Fibroblast of villous mesenchyme (primary cell): ENCODE data around the gene ETS2. TPM values are rescaled to one million over a fixed set of nuclear protein-coding genes. Genes with fewer than 3 reads are reported as not detected.

ENCODE experiments used
- DNase-seq: peaks from one replicate; pipeline ENCODE4 v3.0.0-alpha.2; 2010; ENCODE audit warnings: low read depth
- H3K4me3 ChIP-seq: 2 replicates; pipeline ENCODE4 v1.5.1; 2011; ENCODE audit warnings: low read depth, mild to moderate bottlenecking, low read length
- total RNA-seq: library from RNA; depleted of rRNA; stranded (reverse); fragments of >200 nt; gene quantifications from 2 replicates; pipeline ENCODE4 v1.2.3, GENCODE V29; 2012
- TF ChIP-seq, protein P1 (sequence below): IDR thresholded peaks from 2 replicates; pipeline ENCODE4 v1.5.1; 2012; ENCODE audit warnings: low read depth, mild to moderate bottlenecking, low read length; ENCODE audit not compliant: insufficient read depth

The ETS2 gene
- total RNA-seq, 1 donor: 45.8 TPM

DNA sequence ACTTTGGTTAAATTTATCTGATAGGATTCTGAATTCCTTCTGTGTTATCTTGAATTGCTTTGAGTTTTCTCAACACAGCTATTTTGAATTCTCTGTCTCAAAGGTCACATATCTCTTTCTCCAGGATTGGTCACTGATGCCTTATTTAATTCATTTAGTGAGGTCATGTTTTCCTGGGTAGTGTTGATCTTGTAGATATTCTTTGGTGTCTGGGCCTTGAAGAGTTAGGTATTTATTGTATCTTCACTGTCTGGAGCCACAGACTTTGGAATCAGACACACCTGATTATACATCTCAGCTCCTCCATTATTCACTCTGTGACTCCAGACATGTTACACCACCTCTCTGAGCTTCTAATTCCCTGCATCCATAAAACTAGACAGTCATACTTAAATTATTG is 34.2 kb upstream of the ETS2 start:
- no peak overlapping the region for H3K4me3 ChIP-seq
- no peak for DNase-seq

DNA sequence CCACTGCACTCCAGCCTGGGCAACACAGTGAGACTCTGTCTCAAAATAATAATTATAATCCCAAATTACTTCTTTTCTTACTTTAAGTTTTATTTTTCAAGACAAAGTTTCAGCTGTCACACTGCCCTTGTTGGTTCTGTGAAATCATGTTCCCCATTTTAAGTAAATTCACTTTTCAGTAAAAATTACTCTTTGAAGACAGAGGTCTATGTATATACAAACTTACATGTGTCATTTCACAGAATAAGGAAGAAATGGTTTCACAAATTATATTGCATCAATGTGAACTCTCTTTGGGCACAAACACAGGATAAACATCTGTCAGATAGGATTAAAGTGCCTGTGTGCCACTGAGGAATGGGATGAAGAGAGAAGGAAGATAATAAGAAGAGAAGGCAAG is 33.1 kb upstream of the ETS2 start:
- TF ChIP-seq, protein P1, sequence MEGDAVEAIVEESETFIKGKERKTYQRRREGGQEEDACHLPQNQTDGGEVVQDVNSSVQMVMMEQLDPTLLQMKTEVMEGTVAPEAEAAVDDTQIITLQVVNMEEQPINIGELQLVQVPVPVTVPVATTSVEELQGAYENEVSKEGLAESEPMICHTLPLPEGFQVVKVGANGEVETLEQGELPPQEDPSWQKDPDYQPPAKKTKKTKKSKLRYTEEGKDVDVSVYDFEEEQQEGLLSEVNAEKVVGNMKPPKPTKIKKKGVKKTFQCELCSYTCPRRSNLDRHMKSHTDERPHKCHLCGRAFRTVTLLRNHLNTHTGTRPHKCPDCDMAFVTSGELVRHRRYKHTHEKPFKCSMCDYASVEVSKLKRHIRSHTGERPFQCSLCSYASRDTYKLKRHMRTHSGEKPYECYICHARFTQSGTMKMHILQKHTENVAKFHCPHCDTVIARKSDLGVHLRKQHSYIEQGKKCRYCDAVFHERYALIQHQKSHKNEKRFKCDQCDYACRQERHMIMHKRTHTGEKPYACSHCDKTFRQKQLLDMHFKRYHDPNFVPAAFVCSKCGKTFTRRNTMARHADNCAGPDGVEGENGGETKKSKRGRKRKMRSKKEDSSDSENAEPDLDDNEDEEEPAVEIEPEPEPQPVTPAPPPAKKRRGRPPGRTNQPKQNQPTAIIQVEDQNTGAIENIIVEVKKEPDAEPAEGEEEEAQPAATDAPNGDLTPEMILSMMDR: no peak
- H3K4me3 ChIP-seq: no peak overlapping the region
- DNase-seq: no peak

More for the DNA sequence above, 34.2 kb upstream of the ETS2 start:
- TF ChIP-seq, protein P1: no peak

DNA sequence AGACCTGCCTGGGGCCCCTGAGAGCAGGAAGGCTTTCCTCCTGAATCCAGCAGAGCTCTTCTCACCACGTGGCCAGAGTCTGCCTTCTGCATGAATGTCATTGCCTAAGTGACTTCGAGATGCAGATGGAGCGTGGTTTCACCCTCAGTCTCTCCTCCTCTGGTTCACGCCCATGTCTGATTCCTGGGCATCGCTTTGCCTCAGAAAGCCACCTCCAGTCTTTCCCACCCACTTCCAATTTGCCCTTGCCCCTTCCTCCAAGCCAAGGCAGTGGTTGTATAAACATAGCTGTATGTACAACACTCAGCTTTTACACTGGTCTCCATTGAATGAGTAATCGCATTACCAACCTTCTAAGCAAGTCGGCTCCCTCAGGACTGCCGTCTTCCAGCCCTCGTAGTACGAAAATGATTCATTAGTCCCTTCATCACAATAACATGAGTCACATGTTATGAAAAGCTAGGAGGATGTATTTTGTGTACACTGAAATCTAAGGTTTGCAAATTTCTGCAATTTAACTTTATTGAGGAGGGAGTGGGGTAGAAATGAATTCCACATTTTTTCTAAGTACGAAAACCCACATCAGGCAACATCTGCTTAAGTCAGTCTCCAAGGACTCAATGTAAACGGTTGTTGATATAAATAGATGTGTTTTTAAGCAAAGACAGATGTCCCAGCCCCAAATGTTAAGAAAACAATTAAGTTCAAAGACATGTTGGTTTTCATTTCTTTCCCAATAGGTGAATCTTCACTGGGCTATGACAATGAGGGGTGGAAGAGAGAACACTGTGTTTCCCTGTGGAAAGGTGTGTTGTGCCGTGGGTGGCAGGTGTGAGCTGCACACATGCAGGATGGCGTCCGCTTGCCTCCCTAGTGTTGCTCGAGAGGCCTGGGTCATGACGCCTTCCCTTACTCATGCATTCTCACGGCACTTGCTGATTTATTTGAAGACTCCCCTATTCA is 32.3 kb upstream of the ETS2 start:
- no peak overlapping the region for H3K4me3 ChIP-seq
- TF ChIP-seq, protein P1: no peak
- DNase-seq: peak; percentile 96

DNA sequence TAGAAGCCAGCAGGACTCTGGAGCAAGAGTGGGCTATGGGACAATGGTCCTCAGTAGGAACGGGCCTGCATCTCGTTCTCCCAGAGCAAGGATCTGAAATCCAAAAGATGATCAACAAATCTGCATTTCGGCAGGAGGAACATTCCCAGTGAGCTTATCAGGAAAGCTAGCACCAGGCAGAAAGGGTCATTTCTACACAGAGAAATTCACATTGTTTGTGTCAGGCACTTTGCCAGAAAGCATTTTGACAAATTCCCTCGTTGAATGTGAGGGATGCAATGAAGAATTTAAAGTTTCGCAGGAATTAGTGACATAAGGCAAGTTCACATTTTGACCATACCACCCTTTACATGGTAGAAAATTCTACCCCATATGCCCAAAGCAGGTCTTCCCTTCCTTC is 31.6 kb upstream of the ETS2 start:
- no peak for DNase-seq
- TF ChIP-seq, protein P1: no peak
- H3K4me3 ChIP-seq: no peak overlapping the region

DNA sequence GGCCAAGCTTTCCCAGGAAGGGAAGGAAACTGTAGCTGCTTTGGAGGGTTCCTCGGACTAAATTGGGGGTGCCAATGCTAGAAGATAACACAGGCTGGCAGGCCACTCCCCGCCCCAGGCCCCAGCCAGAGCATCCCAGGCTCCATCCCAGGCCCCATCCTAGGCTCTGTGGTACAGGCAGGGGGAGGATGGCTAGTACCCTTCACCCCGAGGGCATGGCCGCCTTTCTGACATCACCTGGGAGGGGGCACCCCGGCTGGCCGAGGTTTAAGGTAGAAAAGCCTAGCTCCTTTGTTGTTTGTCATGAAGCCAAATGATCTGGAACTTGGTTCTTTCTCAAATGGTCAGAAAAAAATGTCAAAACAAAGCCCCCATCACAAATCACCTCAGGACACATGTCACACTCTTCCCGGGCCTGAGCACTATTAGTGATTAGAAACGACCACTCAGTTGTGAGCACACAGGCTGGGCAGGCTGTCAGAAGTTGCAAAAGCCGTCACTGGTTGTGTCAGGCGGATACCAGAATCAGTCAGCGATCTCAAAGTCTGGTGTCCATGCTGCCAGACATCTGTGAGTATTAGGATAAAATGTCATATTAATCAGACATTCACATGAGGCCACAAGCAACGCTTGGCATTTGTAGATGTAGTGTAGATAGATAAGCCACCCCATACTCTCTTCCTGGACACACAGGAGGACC is 31.0 kb upstream of the ETS2 start:
- TF ChIP-seq, protein P1: no peak
- H3K4me3 ChIP-seq: no peak overlapping the region
- DNase-seq: no peak

DNA sequence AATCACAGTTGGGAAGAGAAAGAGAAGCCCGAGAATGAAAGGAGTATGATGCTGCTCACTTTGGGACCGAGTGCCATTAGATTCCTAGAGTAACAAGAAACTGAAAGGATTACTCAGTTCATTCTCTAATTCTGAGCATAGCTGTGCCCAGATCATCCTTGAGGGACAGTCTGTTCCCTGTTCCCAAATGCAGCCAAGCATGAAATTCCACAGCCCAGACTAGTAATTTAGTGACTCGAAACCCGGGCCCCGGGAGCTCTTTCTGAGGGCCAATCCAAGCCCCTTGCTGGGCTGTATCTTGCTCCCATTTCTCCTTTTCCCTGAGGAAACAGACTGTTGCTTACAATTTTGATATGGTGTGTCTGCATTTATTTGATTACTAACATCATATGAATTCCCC is 30.0 kb upstream of the ETS2 start:
- no peak overlapping the region for H3K4me3 ChIP-seq
- TF ChIP-seq, protein P1: no peak
- DNase-seq: no peak
